Vagina (tissue), 2 donors: ENCODE data around the gene ANKS1A. TPM values are rescaled to one million over a fixed set of nuclear protein-coding genes. Genes with fewer than 3 reads are reported as not detected.
A peak's percentile ranks its signal among the peaks of the same experiment; 100 is the strongest.
"Not testable (repeated sequence)": the region's sequence is repeated elsewhere in the genome, so short reads cannot be mapped to it uniquely, and the experiment has no call there.

Source experiments
- DNase-seq, 2 donors: peaks; one replicate each; pipeline ENCODE4 v3.0.0-alpha.2; 2017; ENCODE audit errors: extremely low spot score in 2 of 2
- H3K27ac ChIP-seq: fragments of 200-600 bp; sonication (generic); one replicate; pipeline ENCODE4 v1.5.1; 2019
- H3K27me3 ChIP-seq: fragments of 200-600 bp; sonication (generic); one replicate; pipeline ENCODE4 v1.5.1; 2019
- H3K36me3 ChIP-seq, 2 donors: fragments of 200-600 bp; sonication (generic); one replicate each; pipeline ENCODE4 v1.5.1; 2017 to 2019
- H3K4me1 ChIP-seq: fragments of 200-600 bp; sonication (generic); one replicate; pipeline ENCODE4 v1.5.1; 2019
- H3K4me3 ChIP-seq, 2 donors: fragments of 200-600 bp; sonication (generic); 1 replicate in 1 of 2; 2 replicates in 1 of 2; pipeline ENCODE4 v1.5.1; 2016 to 2019
- H3K9me3 ChIP-seq: fragments of 200-600 bp; sonication (generic); one replicate; pipeline ENCODE4 v1.5.1; 2019
- POLR2A ChIP-seq, 2 donors: fragments of 450-650 bp; IDR thresholded peaks; one replicate each; pipeline ENCODE4 v1.6.1; 2017; ENCODE audit warnings: antibody characterized with exemption in 2 of 2, mild to moderate bottlenecking in 2 of 2, moderate library complexity in 2 of 2
- POLR2AphosphoS5 ChIP-seq, 2 donors: sonication (generic); formaldehyde crosslinking; IDR thresholded peaks; one replicate each; pipeline ENCODE4 v1.9.0; 2017; ENCODE audit warnings: antibody characterized with exemption in 2 of 2, mild to moderate bottlenecking in 2 of 2, low read depth in 1 of 2; ENCODE audit not compliant: insufficient read depth in 1 of 2
- intact Hi-C: fragments of 100-400 bp; cut with DNase I; formaldehyde crosslinking; loops from one replicate; pipeline ENCODE4 v1.15.1; 2023
- total RNA-seq: library from RNA; depleted of rRNA; stranded (reverse); fragments of >200 nt; gene quantifications from one replicate; pipeline ENCODE4 v1.2.3, GENCODE V29; 2016
- TF ChIP-seq, protein P1 (sequence below), 3 experiments: fragments of 450-650 bp in 2 of 3; fragments of 200-600 bp in 1 of 3; sonication (generic) in 1 of 3; IDR thresholded peaks; one replicate each; pipeline ENCODE4 v1.5.1; 2017 to 2019; ENCODE audit warnings: antibody characterized with exemption in 3 of 3, mild to moderate bottlenecking in 2 of 3, moderate library complexity in 2 of 3

Gene ANKS1A
- total RNA-seq, 1 donor from 2014 or later, result 24.3 TPM

DNA sequence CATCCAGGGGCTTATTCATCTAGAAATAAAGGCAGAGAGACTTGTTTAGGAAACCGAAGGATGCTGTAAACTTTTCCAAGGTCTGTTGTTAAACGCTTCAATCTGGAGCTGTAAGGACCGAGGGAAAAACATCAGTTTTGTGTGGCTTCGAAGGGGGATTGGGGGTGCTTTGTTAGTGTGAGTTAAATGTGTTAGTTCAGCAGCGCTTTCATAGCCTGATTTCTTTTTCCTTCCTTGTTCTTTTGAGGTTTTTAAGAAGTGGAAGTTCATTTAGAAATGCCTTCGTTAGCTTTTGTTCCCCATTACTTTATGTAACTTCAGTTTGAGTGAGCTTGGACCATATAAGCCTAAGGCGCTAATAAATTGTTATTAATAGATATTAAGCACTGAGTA is 1.5 kb downstream of the ANKS1A start:
- no peaks in the 10 kb centered on the region for H3K9me3 ChIP-seq
- no peak for TF ChIP-seq POLR2AphosphoS5 (IDR thresholded peaks at IDR 0.05; ENCODE audit: insufficient read depth in 1 of 2, low read depth in 1 of 2)
- TF ChIP-seq POLR2A (IDR thresholded peaks at IDR 0.05), result no peak
- DNase-seq, result no peak
- H3K4me3 ChIP-seq, result peak overlapping the region; percentile 71 to 87
- H3K4me1 ChIP-seq, result peaks cover 54% of the 10 kb centered on the region
- H3K27ac ChIP-seq, result no peak overlapping the region
- intact Hi-C loops, result no loop called here
- H3K27me3 ChIP-seq, result no peaks in the 10 kb centered on the region
- H3K36me3 ChIP-seq, result no peaks in the 10 kb centered on the region

DNA sequence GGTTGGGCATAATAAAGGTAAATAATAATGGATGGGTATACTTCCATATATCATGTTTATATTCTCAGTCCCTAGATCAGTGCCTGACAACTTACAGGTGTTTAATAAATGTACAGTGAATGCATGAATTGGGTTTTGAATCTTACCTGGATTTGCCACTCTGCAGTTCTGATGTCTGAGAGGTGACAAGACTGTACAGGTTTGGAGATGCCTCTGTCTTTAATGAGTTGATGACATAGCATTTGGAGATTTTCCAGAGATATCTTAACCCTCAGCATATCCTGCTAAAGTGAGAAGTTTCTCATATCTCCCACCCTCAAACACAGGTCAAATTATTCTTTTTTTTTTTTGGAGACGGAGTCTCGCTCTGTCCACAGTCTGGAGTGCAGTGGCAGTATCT is 2.2 kb downstream of the ANKS1A start:
- H3K9me3 ChIP-seq, result no peaks in the 10 kb centered on the region
- no peaks in the 10 kb centered on the region for H3K36me3 ChIP-seq
- TF ChIP-seq POLR2A (IDR thresholded peaks at IDR 0.05) (no peak), POLR2AphosphoS5 (IDR thresholded peaks at IDR 0.05; ENCODE audit: insufficient read depth in 1 of 2, low read depth in 1 of 2) (no peak)
- TF ChIP-seq, protein P1, sequence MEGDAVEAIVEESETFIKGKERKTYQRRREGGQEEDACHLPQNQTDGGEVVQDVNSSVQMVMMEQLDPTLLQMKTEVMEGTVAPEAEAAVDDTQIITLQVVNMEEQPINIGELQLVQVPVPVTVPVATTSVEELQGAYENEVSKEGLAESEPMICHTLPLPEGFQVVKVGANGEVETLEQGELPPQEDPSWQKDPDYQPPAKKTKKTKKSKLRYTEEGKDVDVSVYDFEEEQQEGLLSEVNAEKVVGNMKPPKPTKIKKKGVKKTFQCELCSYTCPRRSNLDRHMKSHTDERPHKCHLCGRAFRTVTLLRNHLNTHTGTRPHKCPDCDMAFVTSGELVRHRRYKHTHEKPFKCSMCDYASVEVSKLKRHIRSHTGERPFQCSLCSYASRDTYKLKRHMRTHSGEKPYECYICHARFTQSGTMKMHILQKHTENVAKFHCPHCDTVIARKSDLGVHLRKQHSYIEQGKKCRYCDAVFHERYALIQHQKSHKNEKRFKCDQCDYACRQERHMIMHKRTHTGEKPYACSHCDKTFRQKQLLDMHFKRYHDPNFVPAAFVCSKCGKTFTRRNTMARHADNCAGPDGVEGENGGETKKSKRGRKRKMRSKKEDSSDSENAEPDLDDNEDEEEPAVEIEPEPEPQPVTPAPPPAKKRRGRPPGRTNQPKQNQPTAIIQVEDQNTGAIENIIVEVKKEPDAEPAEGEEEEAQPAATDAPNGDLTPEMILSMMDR (IDR thresholded peaks at IDR 0.05), result no peak
- intact Hi-C loops, result no loop called here
- DNase-seq, result no peak
- H3K4me1 ChIP-seq, result peaks cover 47% of the 10 kb centered on the region
- H3K27me3 ChIP-seq, result no peaks in the 10 kb centered on the region
- no peak overlapping the region for H3K4me3 ChIP-seq
- H3K27ac ChIP-seq, result no peak overlapping the region

DNA sequence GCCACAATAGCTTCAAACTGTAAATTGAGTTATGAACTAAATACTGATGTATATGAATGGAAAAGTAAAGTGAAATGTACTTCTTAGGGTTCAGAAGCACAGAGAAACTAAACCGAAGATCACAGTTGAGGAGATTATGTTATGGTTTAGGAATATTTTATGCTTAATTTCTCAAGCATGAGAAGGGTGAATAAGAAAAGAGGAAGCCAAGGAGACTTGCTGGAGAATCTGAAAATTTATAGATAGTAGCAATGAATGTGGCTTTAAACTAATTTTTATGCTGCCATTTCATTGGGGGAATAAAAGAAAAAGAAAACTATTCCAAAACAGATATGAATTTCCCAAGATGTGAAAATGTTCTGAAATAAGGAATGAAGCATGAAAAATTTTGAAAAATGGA is 5.6 kb downstream of the ANKS1A start:
- no peaks in the 10 kb centered on the region for H3K36me3 ChIP-seq
- intact Hi-C loops, result no loop called here
- no peaks in the 10 kb centered on the region for H3K9me3 ChIP-seq
- no peaks in the 10 kb centered on the region for H3K27me3 ChIP-seq
- DNase-seq, result no peak
- H3K4me3 ChIP-seq, result no peak overlapping the region
- TF ChIP-seq POLR2AphosphoS5 (IDR thresholded peaks at IDR 0.05; ENCODE audit: insufficient read depth in 1 of 2, low read depth in 1 of 2) (no peak), POLR2A (IDR thresholded peaks at IDR 0.05) (no peak)
- TF ChIP-seq, protein P1 (IDR thresholded peaks at IDR 0.05), result no peak
- peaks cover 34% of the 10 kb centered on the region for H3K4me1 ChIP-seq
- no peak overlapping the region for H3K27ac ChIP-seq

DNA sequence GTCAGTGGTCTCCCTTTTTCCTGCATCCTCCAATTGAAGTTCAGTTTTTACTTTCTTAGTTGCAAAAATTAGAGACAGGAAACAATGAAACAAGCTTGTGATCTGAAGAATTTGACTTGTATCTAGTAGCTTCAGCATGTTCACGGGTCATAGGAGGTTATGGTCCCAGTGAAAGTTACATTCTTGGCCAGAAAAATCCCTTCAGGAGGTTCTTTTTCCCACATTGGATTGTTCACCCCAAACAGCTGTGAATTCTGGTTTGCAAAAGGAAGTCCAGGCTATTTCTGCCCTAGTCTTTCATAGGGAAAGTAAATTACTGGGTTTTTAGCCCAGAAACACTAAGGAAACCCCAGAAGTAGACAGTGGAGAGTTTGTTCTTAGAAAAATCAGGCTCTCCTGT is 8.1 kb downstream of the ANKS1A start:
- Histone ChIP-seq H3K36me3 (no peaks in the 10 kb centered on the region), H3K9me3 (no peaks in the 10 kb centered on the region), H3K4me3 (no peak overlapping the region), H3K4me1 (peaks cover 10% of the 10 kb centered on the region), H3K27me3 (no peaks in the 10 kb centered on the region), H3K27ac (no peak overlapping the region)
- DNase-seq, result no peak
- intact Hi-C loops, result no loop called here
- TF ChIP-seq, protein P1 (IDR thresholded peaks at IDR 0.05), result no peak
- no peak for TF ChIP-seq POLR2AphosphoS5 (IDR thresholded peaks at IDR 0.05; ENCODE audit: insufficient read depth in 1 of 2, low read depth in 1 of 2)
- no peak for TF ChIP-seq POLR2A (IDR thresholded peaks at IDR 0.05)

DNA sequence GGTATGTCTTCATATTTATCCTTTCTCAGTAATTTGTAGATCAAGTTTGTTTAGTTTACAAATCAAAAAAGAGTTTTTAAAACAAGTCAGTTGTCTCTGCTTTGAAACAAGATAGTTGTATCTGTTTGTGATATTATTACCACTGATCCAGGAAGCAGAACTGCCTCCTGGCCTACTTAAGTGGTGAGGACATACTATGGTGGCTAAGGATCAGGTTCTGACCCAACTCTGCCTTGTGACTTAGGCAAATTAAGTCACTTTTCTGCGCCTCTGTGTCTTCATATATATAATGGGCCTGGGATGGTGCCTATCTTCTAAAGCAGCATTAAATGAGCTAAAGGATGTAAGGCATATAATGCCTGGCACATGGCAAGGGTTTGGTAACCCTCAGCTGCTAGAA is 8.7 kb downstream of the ANKS1A start:
- Histone ChIP-seq H3K36me3 (no peaks in the 10 kb centered on the region), H3K9me3 (no peaks in the 10 kb centered on the region), H3K4me1 (peaks cover 5% of the 10 kb centered on the region), H3K27me3 (no peaks in the 10 kb centered on the region), H3K4me3 (no peak overlapping the region), H3K27ac (no peak overlapping the region)
- no peak for DNase-seq
- intact Hi-C loops, result no loop called here
- TF ChIP-seq POLR2A (IDR thresholded peaks at IDR 0.05) (no peak), POLR2AphosphoS5 (IDR thresholded peaks at IDR 0.05; ENCODE audit: insufficient read depth in 1 of 2, low read depth in 1 of 2) (no peak)
- TF ChIP-seq, protein P1 (IDR thresholded peaks at IDR 0.05), result no peak

DNA sequence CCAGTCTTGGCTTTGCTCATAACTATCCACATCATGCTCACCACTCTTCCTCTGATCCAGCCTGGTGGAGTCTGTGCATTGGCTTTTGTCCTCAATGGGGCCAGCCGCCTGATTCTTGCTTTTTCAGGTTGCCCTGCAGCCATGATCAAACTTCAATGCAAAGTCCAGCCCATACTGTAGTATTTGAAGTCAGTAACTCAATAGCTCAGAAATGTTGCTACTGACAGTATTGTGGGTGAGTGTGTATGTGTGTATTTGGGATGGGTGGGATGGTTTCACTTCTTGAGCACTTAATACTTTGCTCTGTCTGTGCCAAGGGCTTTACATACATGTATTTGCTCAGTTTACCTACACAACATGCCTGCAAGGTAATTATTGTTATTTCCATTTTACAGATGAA is 10.7 kb downstream of the ANKS1A start:
- intact Hi-C loops, H3K4me1 ChIP-seq, H3K36me3 ChIP-seq, DNase-seq, H3K9me3 ChIP-seq, H3K27ac ChIP-seq, H3K27me3 ChIP-seq, H3K4me3 ChIP-seq: not testable (repeated sequence)
